Measurements from ENCODE around the gene FIG4.

GRCh38 chr6:109722011-109722410, 30.9 kb downstream of the FIG4 start:
- TF ChIP-seq CTCF (IDR thresholded peaks at IDR 0.05) (no peak), EP300 (IDR thresholded peaks at IDR 0.05) (no peak), POLR2AphosphoS5 (IDR thresholded peaks at IDR 0.05) (no peak), POLR2A (IDR thresholded peaks at IDR 0.05) (no peak)

Data from gastroesophageal sphincter (tissue), 3 donors.